ENCODE data around the gene TBXAS1.

The TBXAS1 gene

DNA sequence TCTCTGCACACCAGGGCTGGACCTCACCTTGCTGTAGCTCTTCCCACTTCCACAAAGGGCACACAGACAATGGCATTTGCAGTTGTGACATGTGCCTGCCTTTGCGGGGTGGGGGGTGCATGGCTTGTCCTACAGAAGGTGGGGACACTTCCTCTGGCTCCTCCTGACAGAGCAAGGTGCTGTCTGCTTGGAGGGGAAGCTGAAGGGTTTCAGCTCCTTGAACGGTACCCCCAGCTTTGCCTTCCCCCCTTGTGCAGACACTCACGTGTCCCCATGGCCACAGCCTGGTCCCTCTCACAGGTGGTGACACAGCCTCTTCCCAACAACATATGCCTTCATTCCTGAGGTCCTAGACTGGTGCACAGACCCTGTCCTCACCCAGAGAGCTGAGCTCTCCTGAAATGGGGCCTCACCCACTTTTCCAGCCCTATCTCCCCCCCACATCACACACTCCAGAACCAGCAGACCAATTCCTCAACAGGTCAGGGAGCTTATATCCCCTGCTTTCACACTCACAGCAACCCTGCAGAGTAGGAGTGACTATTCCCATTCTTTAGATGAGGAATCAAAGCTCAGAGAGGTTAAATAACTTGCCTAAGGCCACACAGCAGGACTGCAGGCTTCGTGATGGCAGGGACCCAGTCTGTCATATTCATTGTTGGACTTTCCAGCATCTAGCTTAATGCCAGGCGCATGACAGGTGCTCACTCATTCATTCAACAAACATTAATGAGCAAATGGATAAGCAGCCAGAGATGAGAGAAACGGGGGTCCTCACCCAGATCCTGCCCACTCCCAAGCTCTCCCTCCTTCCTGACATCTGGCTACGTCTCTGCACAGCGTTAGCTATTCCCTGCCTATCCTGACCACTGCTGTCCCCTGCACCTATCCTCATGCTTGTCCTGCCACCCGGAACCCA is 189.3 kb downstream of the TBXAS1 start:
- TF ChIP-seq, protein P1, sequence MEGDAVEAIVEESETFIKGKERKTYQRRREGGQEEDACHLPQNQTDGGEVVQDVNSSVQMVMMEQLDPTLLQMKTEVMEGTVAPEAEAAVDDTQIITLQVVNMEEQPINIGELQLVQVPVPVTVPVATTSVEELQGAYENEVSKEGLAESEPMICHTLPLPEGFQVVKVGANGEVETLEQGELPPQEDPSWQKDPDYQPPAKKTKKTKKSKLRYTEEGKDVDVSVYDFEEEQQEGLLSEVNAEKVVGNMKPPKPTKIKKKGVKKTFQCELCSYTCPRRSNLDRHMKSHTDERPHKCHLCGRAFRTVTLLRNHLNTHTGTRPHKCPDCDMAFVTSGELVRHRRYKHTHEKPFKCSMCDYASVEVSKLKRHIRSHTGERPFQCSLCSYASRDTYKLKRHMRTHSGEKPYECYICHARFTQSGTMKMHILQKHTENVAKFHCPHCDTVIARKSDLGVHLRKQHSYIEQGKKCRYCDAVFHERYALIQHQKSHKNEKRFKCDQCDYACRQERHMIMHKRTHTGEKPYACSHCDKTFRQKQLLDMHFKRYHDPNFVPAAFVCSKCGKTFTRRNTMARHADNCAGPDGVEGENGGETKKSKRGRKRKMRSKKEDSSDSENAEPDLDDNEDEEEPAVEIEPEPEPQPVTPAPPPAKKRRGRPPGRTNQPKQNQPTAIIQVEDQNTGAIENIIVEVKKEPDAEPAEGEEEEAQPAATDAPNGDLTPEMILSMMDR (IDR thresholded peaks at IDR 0.05; ENCODE audit: low read depth, low read length) = no peak
- DNase-seq (ENCODE audit: extremely low read depth, low read depth) = no peak

DNA sequence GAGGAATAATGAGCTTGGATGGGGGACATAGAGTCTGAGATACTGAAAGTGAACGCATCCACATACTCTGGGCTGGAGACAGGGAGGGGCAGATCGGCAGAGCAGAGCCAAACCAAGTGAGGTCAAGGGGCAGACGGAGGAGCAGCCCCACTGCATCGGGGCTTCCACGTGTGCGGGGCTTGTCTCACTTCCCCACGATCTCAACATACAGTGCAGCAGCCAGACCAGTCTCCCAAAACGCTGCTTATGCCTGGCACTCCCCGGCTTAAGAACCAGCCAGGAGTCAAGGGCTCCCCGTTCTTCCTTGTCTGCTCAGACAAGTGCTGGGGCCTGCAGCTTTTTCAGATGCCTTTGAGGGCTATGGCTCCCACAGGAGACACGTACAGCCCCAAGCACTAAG is 190.1 kb downstream of the TBXAS1 start:
- TF ChIP-seq, protein P1 (IDR thresholded peaks at IDR 0.05; ENCODE audit: low read depth, low read length) = no peak
- DNase-seq (ENCODE audit: extremely low read depth, low read depth) = no peak

DNA sequence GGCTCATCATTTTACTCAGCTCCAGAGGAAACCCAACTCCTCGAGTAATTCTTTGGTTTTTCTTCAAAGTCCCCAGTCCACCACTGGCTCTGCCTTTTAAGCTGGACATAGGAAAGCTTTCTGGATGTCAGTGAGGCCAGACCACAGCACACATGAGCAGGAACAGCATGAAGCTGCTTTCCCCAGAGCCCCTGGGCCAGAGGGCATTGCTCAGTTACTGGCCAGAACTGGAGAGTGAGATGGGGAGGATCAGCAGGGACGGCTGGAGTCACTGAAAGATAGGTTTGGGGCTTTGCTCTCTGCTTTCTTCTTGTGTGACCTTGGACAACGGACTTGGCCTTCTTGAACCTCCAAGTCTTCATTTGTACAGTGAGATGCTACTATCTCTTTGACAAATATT is 190.5 kb downstream of the TBXAS1 start:
- no peak for DNase-seq (ENCODE audit: extremely low read depth, low read depth)
- TF ChIP-seq, protein P1 (IDR thresholded peaks at IDR 0.05; ENCODE audit: low read depth, low read length) = no peak

DNA sequence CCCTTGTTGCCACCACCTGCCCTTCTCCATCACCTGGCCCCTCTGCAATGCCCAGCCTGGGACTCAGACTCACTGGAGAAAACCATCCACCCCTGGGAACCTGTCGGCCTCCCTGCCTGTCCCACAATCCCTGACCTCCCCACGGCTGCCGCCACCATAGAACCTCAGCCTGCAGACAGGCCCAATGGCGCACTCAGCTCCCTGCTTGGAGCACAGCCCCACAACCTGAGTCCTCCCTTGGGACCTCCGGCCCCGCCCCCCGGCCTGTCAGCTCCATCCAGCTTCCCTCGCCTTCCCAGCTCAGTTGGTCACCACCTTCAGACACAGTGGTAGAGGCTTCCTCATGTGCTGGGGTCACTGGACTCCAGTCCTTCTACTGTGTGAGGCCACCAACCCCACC is 192.5 kb downstream of the TBXAS1 start:
- no peak for DNase-seq (ENCODE audit: extremely low read depth, low read depth)
- TF ChIP-seq, protein P1 (IDR thresholded peaks at IDR 0.05; ENCODE audit: low read depth, low read length) = no peak

DNA sequence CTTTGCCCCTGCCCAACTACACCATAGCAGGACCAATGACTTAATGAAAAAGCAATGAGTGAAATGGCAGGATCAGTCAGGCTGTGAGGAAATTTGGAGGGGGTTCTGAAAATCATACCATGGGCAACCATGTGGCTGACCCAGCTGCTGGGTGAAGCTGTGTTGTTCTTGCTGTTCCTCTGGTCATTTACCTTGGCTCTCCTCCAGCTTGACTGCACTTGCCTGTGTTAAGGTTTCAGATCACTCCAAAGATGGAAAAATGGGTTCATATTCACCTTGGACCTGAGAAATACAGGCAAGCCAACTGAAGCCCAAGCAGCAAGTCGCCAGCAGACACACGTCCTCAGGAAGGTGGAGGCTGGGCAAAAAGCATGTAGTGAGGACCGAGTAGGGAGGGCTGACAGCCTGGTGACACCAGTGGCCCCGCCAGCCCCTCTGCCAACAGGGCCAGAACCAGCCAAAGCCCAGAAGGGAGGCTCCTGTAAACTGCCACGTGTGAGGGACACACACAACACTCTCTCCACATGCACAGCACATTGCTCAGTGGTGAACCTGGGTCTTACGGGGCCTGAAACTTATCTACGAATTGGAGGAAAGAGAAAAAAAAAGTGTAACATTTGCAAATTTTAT is 193.6 kb downstream of the TBXAS1 start:
- TF ChIP-seq, protein P1 (IDR thresholded peaks at IDR 0.05; ENCODE audit: low read depth, low read length) = no peak
- DNase-seq (ENCODE audit: extremely low read depth, low read depth) = no peak

DNA sequence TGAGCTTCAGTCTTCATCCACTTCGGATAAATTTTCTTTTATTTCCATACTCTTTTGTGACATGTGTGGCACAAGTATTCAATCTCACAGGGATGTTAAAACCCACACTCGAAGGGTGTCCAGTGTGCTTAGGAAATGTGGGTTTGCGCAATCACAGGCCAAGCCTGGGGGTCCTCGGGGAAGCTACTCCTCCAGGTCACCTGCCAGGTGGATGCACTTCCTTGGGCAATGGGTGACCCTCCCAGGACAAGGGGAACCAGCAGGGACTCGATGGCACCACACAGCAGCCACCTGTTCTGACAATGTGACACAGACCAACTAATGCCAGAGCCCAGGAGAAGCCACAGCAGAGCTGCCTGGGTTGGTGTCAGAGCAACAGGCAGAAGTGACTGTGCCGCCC is 194.7 kb downstream of the TBXAS1 start:
- DNase-seq (ENCODE audit: extremely low read depth, low read depth) = no peak
- TF ChIP-seq, protein P1 (IDR thresholded peaks at IDR 0.05; ENCODE audit: low read depth, low read length) = no peak

DNA sequence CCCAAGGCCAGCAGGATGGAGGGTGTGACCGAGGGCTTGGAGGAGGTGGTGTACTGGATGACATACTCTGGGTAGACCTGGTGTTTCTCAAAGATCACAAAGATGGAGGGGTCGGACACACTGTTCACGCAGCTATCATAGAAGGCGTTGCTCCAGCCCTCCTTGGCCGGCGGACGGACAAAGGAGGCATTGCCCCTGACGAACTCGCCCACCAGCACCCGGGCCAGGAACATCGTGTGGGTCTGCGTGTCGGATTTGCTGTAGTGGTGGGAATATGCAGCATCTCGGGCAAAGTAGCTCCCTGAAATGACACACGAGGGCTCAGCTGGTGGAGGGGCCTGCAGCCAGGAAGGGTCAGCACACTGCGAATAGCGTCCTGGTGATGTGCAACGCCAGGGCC is 195.5 kb downstream of the TBXAS1 start:
- TF ChIP-seq, protein P1 (IDR thresholded peaks at IDR 0.05; ENCODE audit: low read depth, low read length) = no peak
- DNase-seq (ENCODE audit: extremely low read depth, low read depth) = no peak
